ENCODE data around the gene PCSK6.

Gene PCSK6

DNA sequence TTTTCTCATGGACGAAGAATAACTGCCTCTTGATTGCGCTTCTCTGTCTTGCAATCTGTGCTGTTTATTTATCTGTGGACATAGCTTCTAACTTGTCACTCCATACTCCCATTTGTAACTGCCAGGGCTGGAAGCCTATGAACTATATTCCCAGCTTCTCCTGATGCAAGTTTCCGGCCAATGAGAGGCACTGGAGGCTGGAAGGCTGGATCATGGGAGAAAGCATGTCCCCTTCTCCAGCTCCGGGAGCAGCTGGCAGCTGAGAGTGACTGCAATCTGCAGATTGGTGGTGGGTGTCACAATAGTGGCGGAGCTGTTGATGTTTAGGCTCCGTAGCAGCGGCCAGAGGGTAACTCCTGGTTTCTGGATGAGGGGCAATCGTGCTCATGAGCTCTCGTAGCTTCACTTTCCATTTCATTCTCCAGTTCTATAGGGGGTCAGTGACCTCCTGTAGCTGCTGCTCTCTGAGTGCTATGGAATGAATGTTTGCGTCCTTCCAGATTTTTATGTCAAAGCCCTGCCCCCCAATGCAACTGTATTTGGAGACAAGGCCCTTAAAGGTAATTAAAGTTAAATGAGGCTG lies 35.7 kb upstream of the PCSK6 start:
- peak in 2 of 10 donors; percentile 25 to 73 for DNase-seq
- intact Hi-C loops (cut with DNase I): no loop called here

DNA sequence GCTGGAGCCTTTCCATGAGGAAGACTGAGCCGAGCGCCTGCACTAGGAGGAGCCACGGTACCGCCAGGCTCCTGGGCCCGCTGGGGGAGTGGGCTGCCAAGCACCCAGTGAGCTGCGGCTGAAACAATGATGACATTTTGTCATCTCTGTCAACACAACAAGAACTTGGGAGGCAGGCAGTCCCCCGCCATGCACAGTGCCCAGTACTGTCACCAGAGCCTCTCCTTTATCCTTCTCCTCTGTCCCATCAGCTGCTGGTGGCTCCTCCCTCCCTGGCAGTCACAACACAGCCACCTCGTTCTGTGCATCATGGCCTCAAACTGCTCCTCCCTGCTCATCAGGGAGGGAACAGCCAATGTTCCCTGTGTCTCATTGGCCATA lies 34.0 kb upstream of the PCSK6 start:
- intact Hi-C loops (cut with DNase I): no loop called here
- peak; percentile 55 to 98 (median 85) for DNase-seq

- intact Hi-C loops (cut with DNase I): no loop called here
- DNase-seq: peak in 2 of 10 donors; percentile 31 to 70
These were observed 33.4 kb upstream of the PCSK6 start for GRCh38 chr15:101522621-101523559.

DNA sequence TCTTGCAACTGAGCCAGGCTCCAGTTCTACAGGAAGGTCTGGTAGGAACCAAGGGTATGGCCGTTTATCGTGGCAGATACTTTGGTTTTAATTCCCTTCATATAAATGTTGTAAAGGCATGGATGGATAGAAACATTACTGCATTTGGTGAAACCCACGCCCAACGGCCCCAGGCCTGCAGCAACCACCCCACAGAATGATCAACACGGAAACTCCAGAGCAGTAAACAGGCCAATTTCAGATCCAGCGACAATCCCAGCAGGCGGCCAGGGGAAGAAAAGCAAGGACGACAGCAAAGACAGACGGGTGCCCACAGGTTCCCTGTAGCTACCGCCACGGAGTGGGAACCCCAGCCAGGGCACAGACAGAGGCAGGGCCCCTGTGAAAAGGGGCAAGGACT lies 32.6 kb upstream of the PCSK6 start:
- peak in 1 of 10 donors; percentile 31 for DNase-seq
- intact Hi-C loops (cut with DNase I): no loop called here

- intact Hi-C loops (cut with DNase I): no loop called here
- DNase-seq: no peak
These were observed 32.1 kb upstream of the PCSK6 start for GRCh38 chr15:101521591-101521990.

DNA sequence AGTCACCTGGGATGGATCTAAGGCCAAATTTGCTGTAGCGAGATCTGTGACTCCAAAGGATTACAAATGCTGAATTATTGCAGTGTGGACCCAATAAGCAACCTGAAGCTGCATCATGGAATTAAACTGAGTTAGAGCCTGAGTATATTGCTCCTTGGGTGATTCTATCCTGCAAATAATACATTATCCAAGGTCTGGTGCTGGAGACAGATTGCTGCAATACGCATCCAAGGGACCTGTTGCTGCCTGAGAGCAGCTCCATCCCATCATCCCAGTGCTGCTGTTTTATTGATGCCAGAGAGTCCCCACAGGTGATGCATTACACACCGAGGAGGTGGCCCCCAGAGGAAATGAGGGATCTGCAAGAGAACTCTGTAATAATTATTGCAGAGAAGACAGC lies 31.6 kb upstream of the PCSK6 start:
- no peak for DNase-seq
- intact Hi-C loops (cut with DNase I): no loop called here

GRCh38 chr15:101520395-101520794 lies 30.9 kb upstream of the PCSK6 start:
- DNase-seq: peak in 5 of 10 donors; percentile 30 to 81 (median 50)
- intact Hi-C loops (cut with DNase I): no loop called here

DNA sequence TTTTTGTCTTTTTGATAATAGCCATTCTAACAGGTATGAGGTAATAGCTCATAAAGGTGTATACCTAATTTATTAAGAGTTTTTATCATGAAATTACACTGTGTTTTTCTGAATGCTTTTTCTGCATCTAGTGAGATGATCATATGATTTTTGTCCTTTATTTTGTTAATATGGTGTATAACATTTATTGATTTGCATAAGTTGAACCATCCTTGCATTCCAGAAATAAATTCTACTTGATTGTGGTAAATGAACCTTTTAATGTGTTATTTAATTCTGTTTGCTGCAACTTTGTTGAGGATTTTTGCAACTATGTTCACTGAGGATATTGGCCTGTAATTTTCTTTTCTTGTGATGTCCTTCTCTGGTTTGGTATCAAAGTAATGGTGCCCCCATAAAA lies 28.0 kb upstream of the PCSK6 start:
- intact Hi-C loops (cut with DNase I): no loop called here
- DNase-seq: no peak

DNA sequence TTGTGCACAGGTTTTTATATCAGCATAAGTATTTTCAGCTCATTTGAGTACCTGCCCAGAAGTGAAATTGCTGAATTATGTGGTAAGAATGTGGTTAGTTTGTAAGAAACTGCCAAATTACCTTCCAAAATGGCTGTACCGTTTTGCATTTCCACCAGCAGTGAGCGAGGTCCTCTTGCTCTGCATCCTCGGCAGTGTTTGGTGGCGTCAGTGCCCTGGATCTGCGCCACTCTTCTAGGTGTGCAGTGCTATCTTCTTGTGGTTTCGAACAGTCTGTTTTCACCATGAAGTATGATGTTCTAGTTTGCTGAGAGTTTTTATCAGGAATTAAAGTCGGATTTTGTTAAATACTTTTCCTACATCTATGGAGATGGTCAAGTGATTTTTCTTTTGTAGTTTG lies 24.8 kb upstream of the PCSK6 start:
- DNase-seq: no peak
- intact Hi-C loops (cut with DNase I): no loop called here

DNA sequence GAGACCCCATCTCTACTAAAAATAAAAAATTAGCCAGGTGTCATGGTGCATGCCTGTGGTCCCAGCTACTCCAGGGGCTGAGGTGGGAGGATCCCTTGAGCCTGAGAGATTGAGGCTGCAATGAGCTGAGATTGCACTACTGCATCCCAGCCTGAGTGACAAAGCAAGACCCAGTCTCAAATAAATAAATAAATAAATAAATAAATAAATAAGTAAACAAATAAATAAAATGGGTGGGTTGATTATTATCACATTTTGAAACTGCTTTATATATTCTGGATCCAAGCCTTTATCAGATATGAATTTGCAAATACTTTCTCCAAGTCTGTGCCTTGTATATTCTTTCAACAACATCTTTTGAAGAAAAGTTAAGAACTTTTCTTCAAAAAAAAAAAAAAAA lies 22.2 kb upstream of the PCSK6 start:
- no peak for DNase-seq
- intact Hi-C loops (cut with DNase I): no loop called here

DNA sequence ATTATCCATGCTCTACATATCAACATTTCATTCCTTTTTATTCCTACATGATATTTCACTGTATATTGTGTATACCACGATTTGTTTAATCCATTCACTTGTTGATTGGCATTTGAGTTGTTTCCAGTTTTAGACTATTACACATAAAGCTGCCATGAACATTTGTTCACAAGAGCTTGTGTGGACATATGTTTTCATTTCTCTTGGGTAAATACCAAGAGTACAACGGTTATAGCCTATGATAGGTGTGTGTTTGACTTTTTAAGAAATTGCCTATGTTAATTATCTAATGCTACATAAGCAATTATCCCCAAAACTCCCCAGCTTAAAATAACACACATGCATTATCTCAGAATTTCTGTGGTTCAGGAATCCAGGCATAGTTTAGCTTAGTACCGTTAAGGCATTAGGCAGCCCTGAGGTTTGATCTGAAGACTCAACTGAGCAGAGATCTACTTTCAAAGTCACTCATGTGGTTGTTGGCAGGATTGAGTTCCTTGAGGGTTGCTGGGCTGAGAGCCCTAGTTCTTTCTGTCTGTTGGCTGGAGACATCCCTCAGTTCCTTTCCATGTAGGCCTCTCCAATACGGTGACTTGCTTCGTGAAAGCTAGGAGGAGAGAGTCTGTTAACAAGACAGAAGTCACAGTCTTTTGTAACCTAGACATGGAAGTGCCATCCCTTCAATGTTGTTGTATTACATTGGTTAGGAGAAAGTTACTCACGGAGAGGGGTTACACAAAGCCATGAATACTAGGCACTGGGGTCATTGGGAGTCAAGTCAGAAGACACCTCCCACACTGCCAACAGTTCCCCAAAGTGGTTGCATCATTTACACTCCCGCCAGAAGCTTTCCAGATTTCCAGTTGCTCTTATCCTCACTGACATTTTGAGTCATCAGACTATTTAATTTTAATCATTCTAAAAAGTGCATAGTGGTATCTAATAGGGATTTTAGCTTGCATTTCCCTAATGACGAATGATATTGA lies 21.0 kb upstream of the PCSK6 start:
- intact Hi-C loops (cut with DNase I): no loop called here
- no peak for DNase-seq

GRCh38 chr15:101509279-101509678 lies 19.8 kb upstream of the PCSK6 start:
- DNase-seq: no peak
- intact Hi-C loops (cut with DNase I): no loop called here

GRCh38 chr15:101506491-101506890 lies 17.0 kb upstream of the PCSK6 start:
- intact Hi-C loops (cut with DNase I): no loop called here
- peak in 1 of 10 donors; percentile 23 for DNase-seq

DNA sequence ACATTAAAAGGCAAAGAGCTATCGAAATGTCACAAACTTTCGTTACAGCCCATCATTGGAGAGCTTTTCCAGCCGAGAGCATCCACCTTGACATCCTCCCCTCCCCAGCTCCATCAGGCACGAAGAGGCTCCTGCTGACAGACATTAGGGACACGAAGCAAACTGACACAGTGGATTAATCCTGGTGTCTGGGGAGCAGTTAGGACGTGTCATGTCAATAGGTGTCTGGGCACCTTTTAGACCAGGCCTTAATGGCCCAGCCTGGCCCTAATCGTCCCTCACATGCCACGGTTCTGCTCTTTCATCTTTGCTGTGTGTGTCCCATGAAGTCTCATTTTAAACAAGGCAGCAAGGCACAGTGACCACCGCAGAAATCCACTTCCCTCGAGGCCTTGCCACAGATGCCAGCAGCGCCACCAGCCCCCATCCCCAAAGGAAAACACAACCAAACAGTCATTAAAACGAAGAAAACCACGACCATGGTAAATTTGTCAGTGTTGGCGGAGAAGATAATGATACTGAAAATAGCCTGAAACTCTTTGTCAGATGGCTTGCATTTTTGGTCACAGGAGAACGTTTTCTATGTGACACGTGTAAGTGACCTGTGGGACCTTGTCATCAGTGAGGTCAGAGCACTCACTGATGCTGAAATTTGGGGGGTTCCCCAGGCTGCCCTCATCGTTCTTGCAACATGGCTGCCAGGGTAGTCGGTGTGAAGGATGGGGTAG lies 16.3 kb upstream of the PCSK6 start:
- no peak for DNase-seq
- intact Hi-C loops (cut with DNase I): no loop called here

DNA sequence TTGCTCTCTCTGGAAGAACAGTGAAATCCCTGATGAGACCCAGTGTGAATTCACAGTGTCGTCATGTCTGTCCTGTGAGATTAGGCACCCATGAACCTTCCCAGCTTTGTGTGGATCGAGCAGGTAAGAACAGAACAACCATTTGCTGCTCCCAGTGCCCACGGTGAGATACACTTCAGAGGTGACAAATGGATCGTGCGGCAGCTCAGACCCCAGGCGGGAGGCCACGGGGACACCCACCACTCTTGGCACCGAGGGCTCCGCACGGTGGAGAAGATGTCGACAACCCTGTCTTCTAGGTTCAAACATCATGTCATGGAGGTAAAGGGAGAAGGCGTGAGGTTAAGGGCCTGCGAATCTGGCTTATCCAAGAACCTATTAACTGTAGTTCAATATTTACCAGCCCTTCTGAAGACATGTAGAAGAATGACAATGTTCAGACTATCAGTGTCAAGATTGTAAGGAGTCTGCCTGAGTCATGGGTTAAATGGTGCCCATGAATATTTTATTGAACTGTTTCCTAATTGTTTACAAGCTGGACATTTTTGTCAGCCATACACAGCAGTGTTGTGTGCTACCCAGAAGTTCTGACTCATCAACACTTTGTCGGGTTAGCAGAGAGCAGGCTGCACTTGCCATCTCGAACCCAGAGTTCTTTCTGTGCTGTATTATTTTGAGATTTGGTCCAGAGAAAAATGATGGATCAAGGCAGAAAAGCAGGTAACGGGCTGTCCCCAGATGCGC lies 15.5 kb upstream of the PCSK6 start:
- intact Hi-C loops (cut with DNase I): loop anchor here (5.0 kb wide), 1 partner anchor 203 kb away; no protein-coding TSS in a partner anchor
- DNase-seq: peak in 2 of 10 donors; percentile 13 to 26

DNA sequence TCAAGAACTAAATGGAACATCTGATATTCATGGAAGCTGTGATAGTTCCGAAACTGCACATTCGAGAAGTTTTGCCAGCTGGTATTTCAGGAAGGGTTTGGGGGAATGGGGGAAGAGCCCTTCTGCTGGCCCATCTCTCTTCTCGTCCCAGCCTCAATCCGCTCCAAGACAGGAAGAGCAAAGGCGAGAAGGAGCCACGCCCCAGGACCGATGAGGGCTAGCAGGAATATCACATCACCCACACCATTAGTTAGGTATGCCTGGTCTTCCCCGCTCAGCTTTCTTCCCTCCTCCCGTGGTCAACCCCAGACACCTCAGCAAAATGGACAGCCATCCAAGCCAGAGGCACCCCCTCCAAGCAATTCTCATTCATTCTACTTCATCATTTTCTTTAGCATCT lies 14.9 kb upstream of the PCSK6 start:
- no peak for DNase-seq

DNA sequence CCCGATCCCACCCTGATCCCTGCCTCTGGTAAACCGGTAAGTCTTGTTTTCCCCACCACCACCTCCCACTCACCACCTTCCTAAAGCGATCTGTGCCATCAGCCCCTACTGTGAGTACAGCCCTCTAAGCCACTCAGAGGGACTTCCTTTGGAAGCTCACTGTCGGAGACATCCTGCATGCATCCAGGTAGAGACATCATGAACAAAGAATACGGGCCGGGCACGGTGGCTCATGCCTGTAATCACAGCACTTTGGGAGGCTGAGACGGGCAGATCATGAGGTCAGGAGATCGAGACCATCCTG lies 13.7 kb upstream of the PCSK6 start:
- intact Hi-C loops (cut with DNase I): loop anchor here (5.0 kb wide), 1 partner anchor 201 kb away; no protein-coding TSS in a partner anchor
- DNase-seq: no peak

More for the DNA sequence above, 14.9 kb upstream of the PCSK6 start:
- intact Hi-C loops (cut with DNase I): loop anchor here (5.0 kb wide), 1 partner anchor 202 kb away; no protein-coding TSS in a partner anchor

DNA sequence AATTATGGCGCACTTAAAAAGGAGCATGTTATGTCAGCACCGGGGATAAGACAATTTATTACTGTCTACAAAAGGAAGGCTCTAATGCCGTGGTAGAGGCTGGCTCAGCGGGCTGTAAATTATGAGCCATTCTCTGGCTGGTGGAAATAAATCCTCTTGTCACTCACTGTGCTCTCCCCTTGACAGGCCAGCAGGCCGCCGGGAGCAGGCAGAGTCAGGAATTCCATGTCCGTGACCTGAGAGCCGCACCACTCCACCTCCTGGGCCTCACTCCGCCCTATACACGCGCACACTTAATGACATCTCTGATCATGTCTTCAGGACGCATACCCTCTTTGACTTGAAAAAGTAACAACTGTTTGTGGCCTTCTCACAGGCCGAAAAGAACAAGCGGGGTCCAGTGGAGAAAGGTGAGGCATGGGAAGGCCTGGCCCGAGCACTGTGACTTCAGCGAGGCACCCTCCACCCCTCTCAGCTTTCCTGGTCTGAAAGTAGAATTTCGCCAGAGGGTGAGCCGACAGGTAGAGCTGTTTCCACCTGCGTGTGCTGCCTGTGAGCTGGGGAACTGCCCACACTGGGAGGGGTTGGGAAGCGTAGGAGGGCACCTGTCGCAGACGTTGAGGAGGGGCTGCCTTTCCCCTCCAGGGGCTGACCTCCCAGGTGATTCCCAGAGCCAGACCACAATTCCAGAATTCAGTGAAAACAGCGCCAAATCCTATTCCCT lies 13.2 kb upstream of the PCSK6 start:
- intact Hi-C loops (cut with DNase I): loop anchor here (5.0 kb wide), 1 partner anchor 200 kb away; no protein-coding TSS in a partner anchor
- peak in 1 of 10 donors; percentile 63 for DNase-seq

Data from posterior cingulate gyrus (tissue), 11 donors.